HG03354 (cell line): ENCODE data around the gene SLC22A15.
A peak's percentile ranks its signal among the peaks of the same experiment; 100 is the strongest.

Source experiments
- ATAC-seq: cut with Tn5 transposase; IDR thresholded peaks from one replicate; pipeline ENCODE4 v1.9.1; 2021; ENCODE audit warnings: mild to moderate bottlenecking; ENCODE audit not compliant: unreplicated experiment, poor library complexity, severe bottlenecking

Gene SLC22A15

GRCh38 chr1:116095027-116095426 is 118.7 kb downstream of the SLC22A15 start:
- ATAC-seq: no peak

- ATAC-seq: no peak
Measured at GRCh38 chr1:116096013-116096618, 119.8 kb downstream of the SLC22A15 start.

DNA sequence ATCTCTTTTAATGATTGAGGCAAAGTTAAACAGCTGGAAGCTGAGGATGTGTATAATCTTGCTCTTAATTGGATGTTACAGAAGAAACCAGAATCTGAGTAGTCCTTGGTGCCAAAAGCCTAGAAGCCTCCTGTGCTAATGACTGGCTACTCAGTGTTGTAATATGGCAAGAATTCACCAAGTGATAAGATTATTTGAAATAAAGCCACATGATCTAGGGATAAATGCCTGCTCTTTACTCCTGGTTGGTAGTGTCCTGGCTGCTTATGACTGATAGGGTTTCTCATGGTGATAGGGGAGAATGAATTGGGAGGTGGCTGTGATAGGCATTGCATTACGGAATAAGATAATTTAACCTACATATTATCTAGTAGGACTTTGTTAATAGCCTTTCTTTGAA is 121.3 kb downstream of the SLC22A15 start:
- no peak for ATAC-seq

GRCh38 chr1:116099379-116099778 is 123.1 kb downstream of the SLC22A15 start:
- no peak for ATAC-seq

- no peak for ATAC-seq
Measured at GRCh38 chr1:116099919-116100318, 123.6 kb downstream of the SLC22A15 start.

DNA sequence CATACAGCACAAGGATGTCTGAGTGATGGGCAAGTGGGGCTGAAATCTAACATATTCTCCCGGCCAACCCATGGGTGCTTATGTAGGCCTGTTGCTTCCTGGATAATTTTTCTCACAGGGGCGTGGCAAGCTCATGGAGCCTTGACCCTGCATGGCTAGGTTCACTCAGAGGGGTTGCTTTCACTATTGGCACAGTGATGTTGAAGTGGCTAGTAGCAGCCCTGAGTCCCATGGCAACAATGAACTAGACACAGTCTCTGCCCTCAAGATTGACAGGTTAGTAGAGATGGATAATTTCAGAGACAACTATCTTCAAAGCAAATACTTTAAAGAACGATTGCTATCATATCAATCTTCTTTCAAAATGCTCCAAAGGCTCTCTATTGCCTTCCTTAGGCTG is 128.4 kb downstream of the SLC22A15 start:
- peak; percentile 65 for ATAC-seq

DNA sequence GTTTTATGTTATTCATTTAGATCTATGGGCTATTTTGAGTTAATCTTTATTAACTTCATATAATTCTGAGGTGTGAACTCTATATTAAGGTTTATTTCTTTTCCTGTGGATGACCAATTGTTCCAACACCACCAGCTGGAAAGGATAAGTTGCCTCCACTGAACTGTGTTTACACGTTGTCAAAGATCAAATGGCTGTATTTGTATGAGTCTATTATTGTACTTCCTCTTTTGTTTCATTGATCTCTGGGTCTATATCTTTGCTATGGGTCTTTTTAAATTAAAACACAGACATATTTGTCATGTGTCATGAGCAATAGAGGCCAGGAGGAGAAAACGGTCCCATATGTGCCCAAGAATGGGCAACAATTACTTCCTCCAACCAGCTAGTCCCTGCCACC is 129.7 kb downstream of the SLC22A15 start:
- no peak for ATAC-seq

DNA sequence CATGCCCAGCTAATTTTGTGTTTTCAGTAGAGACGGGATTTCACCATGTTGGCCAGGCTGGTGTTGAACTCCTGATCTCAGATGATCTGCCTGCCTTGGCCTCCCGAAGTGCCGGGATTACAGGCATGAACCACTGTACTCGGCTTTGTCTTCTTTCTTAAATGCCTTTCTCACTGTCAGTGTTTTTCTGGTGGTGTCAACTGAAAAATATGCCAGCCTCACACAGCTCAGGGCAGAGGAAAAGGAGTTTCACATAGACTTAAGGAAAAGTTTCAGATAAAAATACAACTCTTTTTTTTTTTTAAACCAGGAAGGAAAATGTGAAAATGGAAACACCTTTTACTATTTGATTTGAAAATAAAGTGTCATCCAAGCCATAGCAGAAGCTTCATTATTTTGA is 130.3 kb downstream of the SLC22A15 start:
- no peak for ATAC-seq

DNA sequence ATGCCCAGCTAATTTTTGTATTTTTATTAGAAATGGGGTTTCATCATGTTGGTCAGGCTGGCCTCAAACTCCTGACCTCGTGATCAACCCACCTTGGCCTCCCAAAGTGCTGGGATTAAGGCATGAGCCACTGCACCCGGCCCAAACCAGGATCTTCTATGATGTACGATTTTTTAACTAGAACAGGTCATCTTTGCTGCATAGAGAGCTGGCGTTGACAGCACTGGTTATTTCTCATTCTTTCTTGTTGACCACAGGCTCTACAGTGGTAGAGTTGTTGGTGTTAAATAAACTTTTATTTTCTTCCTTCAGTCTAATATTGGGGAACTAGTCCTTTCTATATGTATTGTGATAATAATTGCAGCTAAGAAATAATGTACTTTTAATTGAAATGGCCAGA is 131.1 kb downstream of the SLC22A15 start:
- ATAC-seq: no peak

- peak; percentile 86 for ATAC-seq
Measured at GRCh38 chr1:116110567-116111523, 134.5 kb downstream of the SLC22A15 start, which contains the start of gene MAB21L3. TSS of gene MAB21L3 (plus strand) at chr1:116111399. CDS start at chr1:116112616, 1,217 bp downstream.

GRCh38 chr1:116111524-116112021 is 135.3 kb downstream of the SLC22A15 start:
- ATAC-seq: no peak

DNA sequence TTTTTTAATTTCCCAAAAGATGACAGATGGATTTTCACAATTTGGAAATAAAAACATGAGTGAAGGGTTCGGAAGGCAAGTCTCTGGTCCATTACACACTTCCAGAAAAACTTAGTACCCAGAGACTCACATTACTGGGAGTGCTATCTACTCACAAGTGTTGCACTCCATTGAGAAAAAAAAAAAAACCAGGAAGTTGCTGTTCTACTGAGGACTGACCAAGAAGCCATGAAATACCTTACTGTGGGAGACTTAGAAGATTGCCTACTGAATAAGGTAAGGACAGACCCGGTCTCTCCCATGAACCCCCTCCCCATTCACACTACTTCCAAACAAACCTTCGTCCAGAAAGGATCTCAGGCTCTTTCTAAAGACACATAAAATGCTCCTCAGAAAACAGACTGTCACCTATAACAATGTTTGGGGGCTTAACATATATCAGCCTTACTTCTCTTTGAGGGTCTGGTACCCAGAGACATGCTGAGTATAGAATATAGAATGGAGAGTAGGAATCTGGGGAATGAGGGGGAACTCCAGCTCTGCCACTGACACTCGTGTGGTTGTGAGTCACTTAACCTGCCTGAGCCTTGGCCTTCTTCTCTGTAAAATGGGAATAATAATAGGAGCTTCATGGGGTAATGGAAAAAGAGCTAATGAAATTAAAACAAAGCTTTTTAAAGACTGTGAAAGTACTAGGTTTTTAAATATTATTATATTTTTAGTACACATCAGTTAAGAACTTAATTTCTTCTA is 136.3 kb downstream of the SLC22A15 start:
- ATAC-seq: no peak

GRCh38 chr1:116113615-116114014 is 137.3 kb downstream of the SLC22A15 start:
- ATAC-seq: no peak

DNA sequence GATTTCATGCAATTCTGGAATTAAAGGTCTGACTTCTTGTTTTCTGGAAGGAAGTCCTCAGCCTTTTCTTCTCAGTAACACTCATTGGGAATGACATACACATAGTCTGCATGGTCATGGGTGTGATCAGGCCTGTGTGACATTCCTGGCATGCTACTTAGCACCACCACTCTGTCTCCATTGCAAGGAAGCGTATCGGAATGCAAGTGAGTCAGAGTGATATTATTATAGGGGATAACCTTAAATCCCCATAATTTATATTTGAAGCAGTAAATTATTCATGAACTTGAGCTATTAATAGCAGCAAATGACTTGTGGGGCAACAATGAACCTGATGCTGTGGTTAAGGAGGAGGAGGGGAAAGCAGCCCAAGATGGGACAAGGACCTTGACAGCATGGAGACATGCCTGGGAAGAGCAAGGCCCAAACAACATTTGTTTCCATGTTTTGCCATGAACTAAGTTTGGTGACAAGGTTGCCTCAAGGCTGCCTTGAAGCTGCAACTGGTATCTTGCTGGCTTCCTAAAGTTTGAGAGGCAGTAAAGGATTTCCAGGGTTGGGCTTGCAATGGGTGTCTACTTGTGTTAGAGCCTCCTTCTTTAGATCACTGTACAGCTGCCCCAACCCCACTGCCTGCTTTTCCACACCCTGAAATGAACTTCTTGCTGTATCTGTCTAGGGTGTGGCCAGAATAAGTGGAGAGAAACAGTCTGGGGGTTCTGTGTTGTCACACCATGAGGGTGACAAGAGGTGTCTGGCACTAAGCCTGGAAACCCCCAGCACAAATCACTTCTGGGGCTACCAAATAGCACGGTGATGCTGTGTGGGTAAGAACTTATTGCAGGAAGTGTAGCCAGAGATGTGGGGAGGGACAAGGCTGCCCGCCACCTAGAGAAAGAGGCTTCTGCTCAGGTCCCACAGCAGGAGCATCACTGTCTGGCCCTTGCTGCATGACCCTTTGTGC is 139.4 kb downstream of the SLC22A15 start:
- ATAC-seq: no peak

GRCh38 chr1:116118471-116118870 is 142.2 kb downstream of the SLC22A15 start:
- ATAC-seq: no peak
